HepG2 (cell line): Measurements from ENCODE around the gene RHO. TPM values are rescaled to one million over a fixed set of nuclear protein-coding genes. Genes with fewer than 3 reads are reported as not detected.

ENCODE experiments used
- CHD2 ChIP-seq: IDR thresholded peaks from 2 replicates; pipeline ENCODE4 v1.6.1; 2011; ENCODE audit warnings: low read depth, low read length, improper control_type of control experiment
- ERF ChIP-seq: IDR thresholded peaks from 2 replicates; pipeline ENCODE4 v1.6.1; 2018; ENCODE audit warnings: missing biosample characterization, missing genetic modification reagents
- FOXA3 ChIP-seq: IDR thresholded peaks from 2 replicates; pipeline ENCODE4 v1.6.1; 2016; ENCODE audit warnings: missing genetic modification reagents, missing compliant biosample characterization
- GATAD2A ChIP-seq: IDR thresholded peaks from 2 replicates; pipeline ENCODE4 v1.6.1; 2016
- GTF2F1 ChIP-seq: fragments of 150-350 bp; IDR thresholded peaks from 2 replicates; pipeline ENCODE4 v1.6.1; 2014; ENCODE audit warnings: low read length
- HOXA5 ChIP-seq: sonication (generic); formaldehyde crosslinking; IDR thresholded peaks from 2 replicates; pipeline ENCODE4 v1.4.0; 2020; ENCODE audit warnings: missing genetic modification reagents
- JARID2 ChIP-seq: sonication (generic); formaldehyde crosslinking; IDR thresholded peaks from 2 replicates; pipeline ENCODE4 v1.8.1; 2023; ENCODE audit warnings: missing genetic modification reagents, inconsistent platforms; ENCODE audit not compliant: insufficient replicate concordance
- RAD21 ChIP-seq: fragments of 450-650 bp; formaldehyde crosslinking; IDR thresholded peaks from 2 replicates; pipeline ENCODE4 v1.5.0; 2020; ENCODE audit warnings: mild to moderate bottlenecking
- SALL1 ChIP-seq: sonication (generic); formaldehyde crosslinking; IDR thresholded peaks from 2 replicates; pipeline ENCODE4 v1.8.0; 2022; ENCODE audit warnings: mild to moderate bottlenecking, missing genetic modification reagents
- SKI ChIP-seq: fragments of 450-650 bp; IDR thresholded peaks from one replicate; pipeline ENCODE4 v1.6.1; 2018; ENCODE audit warnings: mild to moderate bottlenecking; ENCODE audit not compliant: partially characterized antibody
- YEATS2 ChIP-seq: sonication (generic); formaldehyde crosslinking; IDR thresholded peaks from 2 replicates; pipeline ENCODE4 v1.4.0; 2020; ENCODE audit warnings: missing genetic modification reagents, borderline replicate concordance
- ZBTB25 ChIP-seq: IDR thresholded peaks from 2 replicates; pipeline ENCODE4 v1.6.1; 2018; ENCODE audit warnings: missing genetic modification reagents
- ZNF124 ChIP-seq: sonication (generic); formaldehyde crosslinking; IDR thresholded peaks from 2 replicates; pipeline ENCODE4 v1.4.0; 2020; ENCODE audit warnings: missing genetic modification reagents
- ZNF207 ChIP-seq: fragments of 450-650 bp; IDR thresholded peaks from 2 replicates; pipeline ENCODE4 v1.6.1; 2016; ENCODE audit warnings: antibody characterized with exemption, borderline replicate concordance
- ZNF224 ChIP-seq: sonication (generic); formaldehyde crosslinking; IDR thresholded peaks from 2 replicates; pipeline ENCODE4 v1.5.0; 2020; ENCODE audit warnings: mild to moderate bottlenecking, missing genetic modification reagents
- ZNF652 ChIP-seq: IDR thresholded peaks from 2 replicates; pipeline ENCODE4 v1.6.1; 2016; ENCODE audit warnings: low read depth, borderline replicate concordance
- ZNF770 ChIP-seq: sonication (generic); formaldehyde crosslinking; IDR thresholded peaks from 2 replicates; pipeline ENCODE4 v1.5.0; 2020; ENCODE audit warnings: mild to moderate bottlenecking, missing genetic modification reagents
- ZNF777 ChIP-seq: sonication (generic); formaldehyde crosslinking; IDR thresholded peaks from 2 replicates; pipeline ENCODE4 v1.4.0; 2020; ENCODE audit warnings: missing genetic modification reagents
- ZSCAN9 ChIP-seq: IDR thresholded peaks from 2 replicates; pipeline ENCODE4 v1.6.1; 2016; ENCODE audit warnings: borderline replicate concordance
- polyA plus RNA-seq, 8 experiments: library from polyadenylated mRNA; depleted of rRNA in 3 of 8; stranded (reverse) in 7 of 8; unstranded in 1 of 8; fragments of >200 nt; fragmentation: Illumina TruSeq in 4 of 8; extraction: Trizol in 4 of 8; gene quantifications; 2 replicates each; pipeline versions ENCODE4 v1.2.1 to v1.2.3, GENCODE V29; 2011 to 2016; ENCODE audit warnings: low read depth in 4 of 8, missing spikeins in 1 of 8, mixed read lengths in 1 of 8; ENCODE audit not compliant: insufficient read depth in 1 of 8
- total RNA-seq, 5 experiments: library from RNA; depleted of rRNA; stranded (reverse); fragments of >200 nt; fragmentation: Illumina TruSeq; extraction: Trizol; gene quantifications; 2 replicates each; pipeline ENCODE4 v1.2.3, GENCODE V29; 2016; ENCODE audit warnings: low read depth in 1 of 5
- TF ChIP-seq, protein P1 (sequence below): sonication (generic); formaldehyde crosslinking; IDR thresholded peaks from 2 replicates; pipeline ENCODE4 v1.5.1; 2020; ENCODE audit warnings: mild to moderate bottlenecking, moderate library complexity, missing genetic modification reagents
- TF ChIP-seq, protein P2 (sequence below): sonication (generic); formaldehyde crosslinking; IDR thresholded peaks from 2 replicates; pipeline ENCODE4 v1.4.0; 2020; ENCODE audit warnings: mild to moderate bottlenecking, missing genetic modification reagents, borderline replicate concordance
- TF ChIP-seq, protein P3 (sequence below): IDR thresholded peaks from 2 replicates; pipeline ENCODE4 v1.6.1; 2016

Gene RHO
- total and polyA plus RNA-seq, 2 of the 13 experiments (the other 11 are each of a cell fraction or from before 2014, with no cell fraction given): not detected

DNA sequence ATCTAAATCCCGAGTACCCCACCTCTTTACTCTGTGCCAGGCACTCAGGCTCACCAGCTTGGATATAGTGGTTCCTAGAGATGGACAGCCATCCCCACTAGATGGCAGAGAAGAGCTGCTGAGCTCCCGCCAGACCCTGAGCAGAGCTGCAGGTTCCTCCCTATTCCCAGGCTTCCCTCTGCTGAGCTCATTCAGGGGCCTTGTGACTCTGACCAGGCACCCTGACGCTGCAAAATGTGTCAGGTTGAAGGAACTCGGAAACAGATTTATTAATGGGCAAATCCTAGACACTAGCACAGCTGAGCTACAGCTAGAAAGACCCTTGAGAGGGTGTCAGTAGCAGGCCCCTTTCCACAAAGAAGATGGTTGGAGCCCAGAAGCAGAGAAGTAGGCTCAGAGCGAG lies 38.2 kb upstream of the RHO start (continued):
- TF ChIP-seq ZNF224 (CRISPR knock-in tag): 0 out of 2 replicates have a peak, but pooled peaks have one; percentile 62
- TF ChIP-seq, protein P1, sequence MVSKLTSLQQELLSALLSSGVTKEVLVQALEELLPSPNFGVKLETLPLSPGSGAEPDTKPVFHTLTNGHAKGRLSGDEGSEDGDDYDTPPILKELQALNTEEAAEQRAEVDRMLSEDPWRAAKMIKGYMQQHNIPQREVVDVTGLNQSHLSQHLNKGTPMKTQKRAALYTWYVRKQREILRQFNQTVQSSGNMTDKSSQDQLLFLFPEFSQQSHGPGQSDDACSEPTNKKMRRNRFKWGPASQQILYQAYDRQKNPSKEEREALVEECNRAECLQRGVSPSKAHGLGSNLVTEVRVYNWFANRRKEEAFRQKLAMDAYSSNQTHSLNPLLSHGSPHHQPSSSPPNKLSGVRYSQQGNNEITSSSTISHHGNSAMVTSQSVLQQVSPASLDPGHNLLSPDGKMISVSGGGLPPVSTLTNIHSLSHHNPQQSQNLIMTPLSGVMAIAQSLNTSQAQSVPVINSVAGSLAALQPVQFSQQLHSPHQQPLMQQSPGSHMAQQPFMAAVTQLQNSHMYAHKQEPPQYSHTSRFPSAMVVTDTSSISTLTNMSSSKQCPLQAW (CRISPR knock-in tag): peak; percentile 67; the same call in 1 of the 2 replicates
- TF ChIP-seq SKI: peak; percentile 21
- TF ChIP-seq ERF (CRISPR knock-in tag): peak; percentile 75; the same call in 1 of the 2 replicates
- TF ChIP-seq, protein P2, sequence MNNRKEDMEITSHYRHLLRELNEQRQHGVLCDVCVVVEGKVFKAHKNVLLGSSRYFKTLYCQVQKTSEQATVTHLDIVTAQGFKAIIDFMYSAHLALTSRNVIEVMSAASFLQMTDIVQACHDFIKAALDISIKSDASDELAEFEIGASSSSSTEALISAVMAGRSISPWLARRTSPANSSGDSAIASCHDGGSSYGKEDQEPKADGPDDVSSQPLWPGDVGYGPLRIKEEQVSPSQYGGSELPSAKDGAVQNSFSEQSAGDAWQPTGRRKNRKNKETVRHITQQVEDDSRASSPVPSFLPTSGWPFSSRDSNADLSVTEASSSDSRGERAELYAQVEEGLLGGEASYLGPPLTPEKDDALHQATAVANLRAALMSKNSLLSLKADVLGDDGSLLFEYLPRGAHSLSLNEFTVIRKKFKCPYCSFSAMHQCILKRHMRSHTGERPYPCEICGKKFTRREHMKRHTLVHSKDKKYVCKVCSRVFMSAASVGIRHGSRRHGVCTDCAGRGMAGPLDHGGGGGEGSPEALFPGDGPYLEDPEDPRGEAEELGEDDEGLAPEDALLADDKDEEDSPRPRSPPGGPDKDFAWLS: no peak
- TF ChIP-seq, protein P3, sequence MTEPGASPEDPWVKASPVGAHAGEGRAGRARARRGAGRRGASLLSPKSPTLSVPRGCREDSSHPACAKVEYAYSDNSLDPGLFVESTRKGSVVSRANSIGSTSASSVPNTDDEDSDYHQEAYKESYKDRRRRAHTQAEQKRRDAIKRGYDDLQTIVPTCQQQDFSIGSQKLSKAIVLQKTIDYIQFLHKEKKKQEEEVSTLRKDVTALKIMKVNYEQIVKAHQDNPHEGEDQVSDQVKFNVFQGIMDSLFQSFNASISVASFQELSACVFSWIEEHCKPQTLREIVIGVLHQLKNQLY: 0 out of 2 replicates have a peak, but pooled peaks have one; percentile 30
- peak; percentile 79 for TF ChIP-seq GATAD2A (CRISPR knock-in tag)
- TF ChIP-seq RAD21 (CRISPR knock-in tag): peak; percentile 97
- TF ChIP-seq ZNF770: no peak
- TF ChIP-seq ZNF207: no peak
- no peak for TF ChIP-seq ZNF777 (CRISPR knock-in tag)
- peak; percentile 38; the same call in 1 of the 2 replicates for TF ChIP-seq YEATS2 (CRISPR knock-in tag)
- TF ChIP-seq ZBTB25 (CRISPR knock-in tag): peak; percentile 57; the same call in 1 of the 2 replicates
- TF ChIP-seq SALL1 (CRISPR knock-in tag): peak; percentile 63
- no peak for TF ChIP-seq CHD2
- peak; percentile 70; the same call in 1 of the 2 replicates for TF ChIP-seq HOXA5 (CRISPR knock-in tag)
- TF ChIP-seq ZNF124 (CRISPR knock-in tag): peak; percentile 38; the same call in 1 of the 2 replicates
- 0 out of 2 replicates have a peak, but pooled peaks have one; percentile 41 for TF ChIP-seq ZSCAN9
- TF ChIP-seq JARID2: peak; percentile 36
- no peak for TF ChIP-seq GTF2F1
- TF ChIP-seq ZNF652 (CRISPR knock-in tag): no peak
- TF ChIP-seq FOXA3 (CRISPR knock-in tag): peak; percentile 24; the same call in 1 of the 2 replicates
